GM12878 (cell line): Measurements from ENCODE around the gene C1orf21.

Experiments
- BMI1 ChIP-seq: fragments of 450-650 bp; IDR thresholded peaks from 2 replicates; pipeline ENCODE4 v1.6.1; 2016; ENCODE audit warnings: mild to moderate bottlenecking, moderate library complexity, borderline replicate concordance
- EP300 ChIP-seq, 2 experiments: fragments of 150-350 bp in 1 of 2; IDR thresholded peaks; 2 replicates each; pipeline ENCODE4 v1.6.1; 2011 to 2012; ENCODE audit warnings: low read depth in 2 of 2, low read length in 2 of 2, borderline replicate concordance in 1 of 2, improper control_type of control experiment in 1 of 2, inconsistent platforms in 1 of 2; ENCODE audit not compliant: control insufficient read depth in 1 of 2
- MXI1 ChIP-seq: fragments of 150-350 bp; IDR thresholded peaks from 2 replicates; pipeline ENCODE4 v1.6.1; 2011; ENCODE audit warnings: low read depth, mild to moderate bottlenecking, inconsistent platforms, low read length, improper control_type of control experiment
- POLR2A ChIP-seq: IDR thresholded peaks from 2 replicates; pipeline ENCODE4 v1.6.1; 2011; ENCODE audit warnings: low read depth, mild to moderate bottlenecking, low read length
- SPI1 ChIP-seq: IDR thresholded peaks from 2 replicates; pipeline ENCODE4 v1.6.1; 2011; ENCODE audit warnings: low read depth, mild to moderate bottlenecking, low read length, moderate library complexity, borderline replicate concordance; ENCODE audit not compliant: insufficient read depth
- TF ChIP-seq, protein P1 (sequence below): IDR thresholded peaks from 2 replicates; pipeline ENCODE4 v1.6.1; 2011; ENCODE audit warnings: mild to moderate bottlenecking, low read depth, low read length, moderate library complexity; ENCODE audit not compliant: insufficient replicate concordance
- TF ChIP-seq, protein P2 (sequence below), 3 experiments: IDR thresholded peaks in 2 of 3; conservative IDR thresholded peaks in 1 of 3; 2 replicates each; pipeline ENCODE4 v1.5.1; 2011; ENCODE audit warnings: low read depth in 3 of 3, low read length in 3 of 3, mild to moderate bottlenecking in 3 of 3, control low read depth in 2 of 3, moderate library complexity in 2 of 3, inconsistent platforms in 1 of 3, mixed read lengths in 1 of 3; ENCODE audit not compliant: control insufficient read depth in 2 of 3, insufficient read depth in 1 of 3; ENCODE audit errors: extremely low read depth in 1 of 3
- TF ChIP-seq, protein P3 (sequence below): IDR thresholded peaks from 2 replicates; pipeline ENCODE4 v1.6.1; 2011; ENCODE audit warnings: low read depth, mild to moderate bottlenecking, low read length, moderate library complexity, borderline replicate concordance; ENCODE audit errors: extremely low read depth
- TF ChIP-seq, protein P4 (sequence below): fragments of 450-650 bp; IDR thresholded peaks from 2 replicates; pipeline ENCODE4 v1.6.1; 2018; ENCODE audit warnings: mild to moderate bottlenecking, low read depth, moderate library complexity; ENCODE audit not compliant: partially characterized antibody
- TF ChIP-seq, protein P5 (sequence below): IDR thresholded peaks from 2 replicates; pipeline ENCODE4 v1.6.1; 2012; ENCODE audit warnings: mild to moderate bottlenecking, low read depth, low read length

DNA sequence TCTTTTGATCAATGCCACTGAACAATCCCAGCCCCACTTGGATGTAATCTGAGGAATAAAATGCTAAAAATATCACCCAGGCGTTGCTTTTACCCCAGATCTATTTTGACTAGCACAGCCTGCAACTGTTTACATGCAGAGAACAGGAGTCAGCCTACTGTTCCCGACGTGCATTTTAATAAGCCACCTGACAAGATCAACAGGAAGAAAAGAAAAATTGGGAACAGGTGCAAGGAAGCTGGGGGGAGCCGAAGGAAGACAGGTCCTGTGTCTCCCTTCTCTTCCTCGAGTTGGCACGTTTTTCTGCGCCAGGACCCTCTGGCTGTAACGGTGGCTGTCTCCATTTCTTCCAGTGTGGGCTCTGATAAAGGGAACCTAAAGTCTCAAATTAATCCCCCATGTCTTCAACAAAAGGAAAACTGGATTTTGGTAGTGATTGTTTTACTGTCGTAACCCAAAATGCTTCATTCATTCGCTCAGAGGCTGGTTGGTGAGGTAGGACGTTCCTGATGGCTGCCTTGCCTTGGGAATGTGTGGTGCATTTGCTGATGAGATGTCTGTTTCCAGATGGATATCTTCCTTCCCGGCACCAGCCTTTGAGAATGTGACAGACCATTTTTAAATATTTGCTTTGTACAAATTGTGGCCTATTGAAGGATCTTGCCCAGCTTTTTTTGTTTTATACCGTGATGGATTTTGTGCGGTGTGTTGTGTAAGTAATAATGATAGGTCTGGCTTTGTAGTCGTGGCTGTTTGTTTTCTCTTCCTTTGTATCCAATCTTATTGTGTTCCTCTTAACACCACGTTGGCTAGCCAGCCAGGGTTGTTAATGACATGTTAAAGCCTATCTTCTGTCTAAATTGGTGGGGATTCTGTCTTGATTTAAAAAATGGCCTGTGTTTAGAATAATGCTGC, 117.5 kb downstream of the C1orf21 start:
- TF ChIP-seq POLR2A: no peak
- TF ChIP-seq, protein P1, sequence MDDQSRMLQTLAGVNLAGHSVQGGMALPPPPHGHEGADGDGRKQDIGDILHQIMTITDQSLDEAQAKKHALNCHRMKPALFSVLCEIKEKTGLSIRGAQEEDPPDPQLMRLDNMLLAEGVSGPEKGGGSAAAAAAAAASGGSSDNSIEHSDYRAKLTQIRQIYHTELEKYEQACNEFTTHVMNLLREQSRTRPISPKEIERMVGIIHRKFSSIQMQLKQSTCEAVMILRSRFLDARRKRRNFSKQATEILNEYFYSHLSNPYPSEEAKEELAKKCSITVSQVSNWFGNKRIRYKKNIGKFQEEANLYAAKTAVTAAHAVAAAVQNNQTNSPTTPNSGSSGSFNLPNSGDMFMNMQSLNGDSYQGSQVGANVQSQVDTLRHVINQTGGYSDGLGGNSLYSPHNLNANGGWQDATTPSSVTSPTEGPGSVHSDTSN: no peak
- TF ChIP-seq EP300 (IDR thresholded peaks at IDR 0.05; ENCODE audit: borderline replicate concordance in 1 of 2, control insufficient read depth in 1 of 2, low read depth in 2 of 2, low read length in 2 of 2): no peak
- TF ChIP-seq BMI1: no peak
- TF ChIP-seq, protein P2, sequence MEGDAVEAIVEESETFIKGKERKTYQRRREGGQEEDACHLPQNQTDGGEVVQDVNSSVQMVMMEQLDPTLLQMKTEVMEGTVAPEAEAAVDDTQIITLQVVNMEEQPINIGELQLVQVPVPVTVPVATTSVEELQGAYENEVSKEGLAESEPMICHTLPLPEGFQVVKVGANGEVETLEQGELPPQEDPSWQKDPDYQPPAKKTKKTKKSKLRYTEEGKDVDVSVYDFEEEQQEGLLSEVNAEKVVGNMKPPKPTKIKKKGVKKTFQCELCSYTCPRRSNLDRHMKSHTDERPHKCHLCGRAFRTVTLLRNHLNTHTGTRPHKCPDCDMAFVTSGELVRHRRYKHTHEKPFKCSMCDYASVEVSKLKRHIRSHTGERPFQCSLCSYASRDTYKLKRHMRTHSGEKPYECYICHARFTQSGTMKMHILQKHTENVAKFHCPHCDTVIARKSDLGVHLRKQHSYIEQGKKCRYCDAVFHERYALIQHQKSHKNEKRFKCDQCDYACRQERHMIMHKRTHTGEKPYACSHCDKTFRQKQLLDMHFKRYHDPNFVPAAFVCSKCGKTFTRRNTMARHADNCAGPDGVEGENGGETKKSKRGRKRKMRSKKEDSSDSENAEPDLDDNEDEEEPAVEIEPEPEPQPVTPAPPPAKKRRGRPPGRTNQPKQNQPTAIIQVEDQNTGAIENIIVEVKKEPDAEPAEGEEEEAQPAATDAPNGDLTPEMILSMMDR (IDR thresholded peaks at IDR 0.05 in 2 of 3, conservative IDR thresholded peaks at IDR 0.05 in 1 of 3; ENCODE audit: control insufficient read depth in 2 of 3, extremely low read depth in 1 of 3, insufficient read depth in 1 of 3, low read depth in 3 of 3, low read length in 3 of 3): no peak
- no peak for TF ChIP-seq SPI1
- TF ChIP-seq, protein P3, sequence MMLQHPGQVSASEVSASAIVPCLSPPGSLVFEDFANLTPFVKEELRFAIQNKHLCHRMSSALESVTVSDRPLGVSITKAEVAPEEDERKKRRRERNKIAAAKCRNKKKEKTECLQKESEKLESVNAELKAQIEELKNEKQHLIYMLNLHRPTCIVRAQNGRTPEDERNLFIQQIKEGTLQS: no peak
- no peak for TF ChIP-seq MXI1
- TF ChIP-seq, protein P4, sequence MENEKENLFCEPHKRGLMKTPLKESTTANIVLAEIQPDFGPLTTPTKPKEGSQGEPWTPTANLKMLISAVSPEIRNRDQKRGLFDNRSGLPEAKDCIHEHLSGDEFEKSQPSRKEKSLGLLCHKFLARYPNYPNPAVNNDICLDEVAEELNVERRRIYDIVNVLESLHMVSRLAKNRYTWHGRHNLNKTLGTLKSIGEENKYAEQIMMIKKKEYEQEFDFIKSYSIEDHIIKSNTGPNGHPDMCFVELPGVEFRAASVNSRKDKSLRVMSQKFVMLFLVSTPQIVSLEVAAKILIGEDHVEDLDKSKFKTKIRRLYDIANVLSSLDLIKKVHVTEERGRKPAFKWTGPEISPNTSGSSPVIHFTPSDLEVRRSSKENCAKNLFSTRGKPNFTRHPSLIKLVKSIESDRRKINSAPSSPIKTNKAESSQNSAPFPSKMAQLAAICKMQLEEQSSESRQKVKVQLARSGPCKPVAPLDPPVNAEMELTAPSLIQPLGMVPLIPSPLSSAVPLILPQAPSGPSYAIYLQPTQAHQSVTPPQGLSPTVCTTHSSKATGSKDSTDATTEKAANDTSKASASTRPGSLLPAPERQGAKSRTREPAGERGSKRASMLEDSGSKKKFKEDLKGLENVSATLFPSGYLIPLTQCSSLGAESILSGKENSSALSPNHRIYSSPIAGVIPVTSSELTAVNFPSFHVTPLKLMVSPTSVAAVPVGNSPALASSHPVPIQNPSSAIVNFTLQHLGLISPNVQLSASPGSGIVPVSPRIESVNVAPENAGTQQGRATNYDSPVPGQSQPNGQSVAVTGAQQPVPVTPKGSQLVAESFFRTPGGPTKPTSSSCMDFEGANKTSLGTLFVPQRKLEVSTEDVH: no peak
- TF ChIP-seq, protein P5, sequence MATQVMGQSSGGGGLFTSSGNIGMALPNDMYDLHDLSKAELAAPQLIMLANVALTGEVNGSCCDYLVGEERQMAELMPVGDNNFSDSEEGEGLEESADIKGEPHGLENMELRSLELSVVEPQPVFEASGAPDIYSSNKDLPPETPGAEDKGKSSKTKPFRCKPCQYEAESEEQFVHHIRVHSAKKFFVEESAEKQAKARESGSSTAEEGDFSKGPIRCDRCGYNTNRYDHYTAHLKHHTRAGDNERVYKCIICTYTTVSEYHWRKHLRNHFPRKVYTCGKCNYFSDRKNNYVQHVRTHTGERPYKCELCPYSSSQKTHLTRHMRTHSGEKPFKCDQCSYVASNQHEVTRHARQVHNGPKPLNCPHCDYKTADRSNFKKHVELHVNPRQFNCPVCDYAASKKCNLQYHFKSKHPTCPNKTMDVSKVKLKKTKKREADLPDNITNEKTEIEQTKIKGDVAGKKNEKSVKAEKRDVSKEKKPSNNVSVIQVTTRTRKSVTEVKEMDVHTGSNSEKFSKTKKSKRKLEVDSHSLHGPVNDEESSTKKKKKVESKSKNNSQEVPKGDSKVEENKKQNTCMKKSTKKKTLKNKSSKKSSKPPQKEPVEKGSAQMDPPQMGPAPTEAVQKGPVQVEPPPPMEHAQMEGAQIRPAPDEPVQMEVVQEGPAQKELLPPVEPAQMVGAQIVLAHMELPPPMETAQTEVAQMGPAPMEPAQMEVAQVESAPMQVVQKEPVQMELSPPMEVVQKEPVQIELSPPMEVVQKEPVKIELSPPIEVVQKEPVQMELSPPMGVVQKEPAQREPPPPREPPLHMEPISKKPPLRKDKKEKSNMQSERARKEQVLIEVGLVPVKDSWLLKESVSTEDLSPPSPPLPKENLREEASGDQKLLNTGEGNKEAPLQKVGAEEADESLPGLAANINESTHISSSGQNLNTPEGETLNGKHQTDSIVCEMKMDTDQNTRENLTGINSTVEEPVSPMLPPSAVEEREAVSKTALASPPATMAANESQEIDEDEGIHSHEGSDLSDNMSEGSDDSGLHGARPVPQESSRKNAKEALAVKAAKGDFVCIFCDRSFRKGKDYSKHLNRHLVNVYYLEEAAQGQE: no peak
